Measurements from ENCODE around the gene ZFHX3.

The ZFHX3 gene

DNA sequence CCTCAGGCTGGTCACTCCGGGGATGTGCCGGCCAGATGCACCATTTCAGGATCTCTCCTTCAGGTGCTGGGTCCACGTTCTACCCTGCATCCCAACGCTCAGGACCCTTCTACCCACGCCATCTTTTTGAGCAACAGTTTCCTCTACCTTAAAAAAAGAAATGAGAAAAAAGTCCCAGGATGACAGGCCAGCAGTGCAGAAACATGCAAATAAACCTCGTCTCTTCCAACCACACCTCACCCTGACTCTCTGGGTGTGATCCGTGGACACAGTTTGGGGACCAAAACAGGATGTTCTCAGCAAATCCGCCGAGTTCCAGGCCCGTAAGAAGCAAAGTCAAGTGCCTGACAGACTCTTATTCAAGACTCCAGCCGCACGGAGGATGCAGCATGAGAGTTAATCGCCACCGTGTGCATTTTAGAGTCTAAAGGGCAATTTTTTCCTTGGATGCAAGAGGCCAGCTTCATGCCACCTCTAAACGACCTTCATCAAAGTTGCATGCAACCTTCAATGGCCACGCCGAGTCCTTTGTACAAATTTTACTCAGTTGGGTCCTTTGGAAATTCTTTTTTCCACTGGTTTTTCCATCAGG, 99.6 kb downstream of the ZFHX3 start:
- DNase-seq (ENCODE audit: low read depth): no peak

DNA sequence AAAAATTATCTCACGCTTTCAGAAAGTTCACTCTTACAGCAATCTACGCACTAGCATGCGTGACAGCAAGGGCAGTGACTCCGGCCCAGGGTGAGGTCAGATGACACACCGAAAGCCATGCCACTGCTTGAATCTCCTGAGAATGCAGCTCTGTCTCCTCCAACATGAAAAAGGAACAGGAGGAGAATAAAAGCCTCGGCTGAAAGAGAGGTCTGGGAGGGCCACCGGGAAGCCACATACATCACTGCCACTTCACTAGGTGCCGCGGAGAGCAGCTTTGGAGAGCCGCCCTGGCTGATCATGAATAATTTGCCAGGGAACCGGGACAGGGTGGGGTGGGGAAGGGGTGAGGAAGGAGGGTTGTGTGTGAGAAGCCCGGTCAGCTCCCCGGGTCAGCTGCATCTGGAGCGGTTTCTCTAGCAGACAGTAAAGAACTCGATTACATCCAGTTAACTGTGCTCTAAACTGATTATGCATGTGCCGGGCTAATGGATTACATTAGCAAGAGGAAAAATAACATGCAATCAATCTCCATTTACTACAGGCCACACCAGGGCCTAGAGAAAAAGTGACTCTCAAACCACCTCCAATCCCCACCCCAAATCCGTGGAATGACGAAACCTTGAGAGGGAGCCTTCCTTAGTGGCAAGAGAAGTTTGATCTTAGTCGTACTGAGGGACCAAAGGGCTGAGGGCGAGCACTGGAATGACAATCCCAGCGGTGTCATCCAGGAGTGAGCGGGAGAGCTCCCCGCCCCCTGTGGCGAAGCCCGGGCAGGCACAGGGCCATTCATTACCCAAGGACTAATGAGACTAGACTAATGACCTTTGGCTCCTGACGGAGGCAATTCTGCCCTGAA, 100.3 kb downstream of the ZFHX3 start:
- DNase-seq (ENCODE audit: low read depth): no peak

DNA sequence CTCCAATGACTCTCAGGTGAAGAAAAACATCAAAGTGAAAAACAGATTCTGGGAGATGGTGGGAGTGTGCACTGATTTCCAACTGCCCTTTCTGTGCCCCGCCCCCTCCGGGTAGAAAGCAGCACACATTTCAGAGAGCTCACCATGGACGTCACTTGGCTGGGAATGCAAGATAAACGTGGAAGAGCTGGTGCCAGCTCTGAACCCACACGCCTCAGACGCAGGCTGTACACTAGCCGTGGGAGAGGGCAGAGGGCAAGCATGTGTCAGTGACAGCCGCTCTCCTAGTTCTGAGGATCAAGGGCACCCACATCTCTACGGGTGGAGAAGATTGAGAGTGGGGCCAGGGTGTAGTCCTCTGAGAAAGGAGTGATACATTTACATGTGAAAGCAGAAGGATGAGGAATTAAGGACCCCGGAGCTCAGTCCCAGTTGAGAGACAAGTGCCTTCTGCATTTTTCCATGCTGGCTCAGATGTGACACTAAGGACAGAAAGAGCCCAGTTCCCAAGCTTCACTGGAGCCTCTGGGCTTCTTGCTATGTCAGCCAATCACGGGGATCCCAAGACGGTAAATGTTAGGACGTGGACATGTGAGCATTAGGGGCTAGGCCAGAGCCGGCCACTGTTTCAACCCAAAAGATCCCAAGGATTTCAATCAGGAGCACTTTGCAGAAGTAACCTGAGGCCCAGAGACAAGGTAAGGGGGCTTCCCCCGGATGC, 101.3 kb downstream of the ZFHX3 start:
- no peak for DNase-seq (ENCODE audit: low read depth)

DNA sequence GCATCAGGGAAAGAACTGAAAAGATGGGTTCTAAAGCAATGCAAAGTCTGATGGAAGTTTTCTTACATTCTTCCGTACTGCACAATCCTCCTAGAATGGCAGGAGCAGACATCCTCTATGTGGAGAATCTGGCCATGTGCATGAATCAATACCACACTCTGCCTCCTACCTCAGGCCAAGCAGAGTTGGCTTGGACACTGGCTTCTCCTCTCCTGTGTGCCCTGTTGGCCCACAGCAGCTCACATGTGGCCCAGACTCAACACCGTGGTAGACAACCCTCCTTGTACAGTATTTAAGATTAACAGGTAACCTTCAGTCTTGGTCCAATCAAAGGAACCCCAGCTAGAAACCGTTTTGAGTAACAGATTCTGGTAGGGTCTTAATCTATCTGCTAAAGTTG, 101.9 kb downstream of the ZFHX3 start:
- no peak for DNase-seq (ENCODE audit: low read depth)

DNA sequence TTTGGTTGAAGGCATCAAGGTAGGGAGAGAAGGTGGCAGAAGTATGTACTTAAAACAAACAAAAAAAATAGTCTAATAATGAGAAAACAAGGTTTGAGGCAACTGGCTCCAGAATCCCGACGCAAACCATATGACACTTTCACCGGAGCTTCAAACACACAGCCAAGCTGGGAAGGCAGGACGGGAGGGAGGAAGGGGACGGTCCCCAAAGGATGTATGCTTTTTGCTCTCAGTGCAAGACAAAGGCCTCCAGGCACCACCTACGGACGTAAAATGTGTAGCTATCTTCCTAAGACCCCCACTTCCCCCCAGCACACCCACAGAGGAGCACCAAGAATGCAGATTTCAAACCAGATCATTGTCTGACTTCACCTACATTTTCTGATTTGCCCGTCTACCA, 102.3 kb downstream of the ZFHX3 start:
- no peak for DNase-seq (ENCODE audit: low read depth)

DNA sequence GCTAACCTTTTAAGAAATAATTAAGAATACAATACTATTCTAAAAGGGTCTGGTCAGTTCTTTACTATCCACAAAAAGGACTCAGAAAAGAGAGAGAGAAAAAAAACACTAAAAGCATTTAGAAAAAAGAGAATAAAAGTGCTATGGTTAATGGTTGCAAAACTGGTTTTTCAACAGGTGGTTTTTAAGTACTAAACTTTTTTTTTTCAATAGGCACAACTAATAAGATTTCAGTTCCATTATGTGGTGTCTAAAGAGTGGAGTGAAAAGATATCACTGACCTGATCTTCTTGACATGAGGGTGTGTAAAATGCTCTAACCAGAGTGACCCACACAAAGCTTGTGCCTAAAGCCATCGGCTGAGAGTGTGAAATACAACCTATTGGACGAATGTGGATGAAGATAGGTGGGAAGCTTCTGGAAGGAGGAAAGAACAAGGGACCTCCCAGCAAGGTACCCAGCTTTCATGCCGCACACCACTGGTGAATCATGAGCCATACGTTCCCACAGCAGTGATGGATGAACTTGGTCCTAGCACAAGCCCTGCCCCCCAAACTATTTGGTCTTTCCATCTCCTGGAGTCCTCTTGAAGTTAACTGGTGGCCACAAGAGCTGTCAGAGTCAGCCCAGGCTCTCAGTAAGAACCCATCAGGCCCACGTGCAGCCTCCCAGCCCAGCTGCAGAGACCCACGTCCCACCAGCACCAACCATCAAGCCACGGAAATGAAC, 103.0 kb downstream of the ZFHX3 start:
- DNase-seq (ENCODE audit: low read depth): no peak

DNA sequence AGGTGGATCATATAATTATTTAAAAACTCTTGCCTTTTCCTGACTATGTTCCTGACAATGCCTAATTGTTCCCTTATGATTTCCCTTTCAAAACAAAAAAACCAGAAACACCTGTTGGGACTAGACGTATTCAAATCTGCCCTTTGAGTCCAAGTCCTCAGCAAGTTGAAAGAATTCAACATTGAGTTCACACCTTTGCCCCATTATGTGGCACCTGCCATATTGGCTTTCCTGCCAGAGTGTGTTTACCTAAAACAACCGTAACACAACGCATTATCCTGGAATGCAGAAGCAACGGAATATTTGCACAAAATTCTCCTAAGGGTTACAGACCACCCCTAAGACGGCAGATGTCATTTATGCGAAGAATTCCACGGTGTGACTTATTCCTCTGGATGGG, 105.9 kb downstream of the ZFHX3 start:
- DNase-seq (ENCODE audit: low read depth): no peak

DNA sequence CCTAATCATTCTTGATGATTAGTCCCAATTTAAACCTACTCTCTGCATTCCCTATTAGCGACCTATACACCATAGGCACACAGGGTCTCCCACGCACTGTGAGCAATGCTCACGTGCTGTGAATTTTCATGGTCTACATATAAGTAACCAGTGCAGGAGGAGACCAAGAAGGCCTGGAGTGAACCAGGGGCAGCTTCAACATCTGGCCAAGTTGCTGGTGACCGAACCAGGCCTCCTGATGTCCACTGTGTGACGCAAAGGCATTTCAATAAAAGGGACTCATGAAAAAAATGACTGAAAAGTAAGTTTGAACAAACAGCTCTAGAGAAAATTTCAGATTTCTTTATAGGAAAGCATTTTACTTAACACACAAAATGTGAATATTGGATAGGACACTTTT, 107.0 kb downstream of the ZFHX3 start:
- DNase-seq (ENCODE audit: low read depth): no peak

DNA sequence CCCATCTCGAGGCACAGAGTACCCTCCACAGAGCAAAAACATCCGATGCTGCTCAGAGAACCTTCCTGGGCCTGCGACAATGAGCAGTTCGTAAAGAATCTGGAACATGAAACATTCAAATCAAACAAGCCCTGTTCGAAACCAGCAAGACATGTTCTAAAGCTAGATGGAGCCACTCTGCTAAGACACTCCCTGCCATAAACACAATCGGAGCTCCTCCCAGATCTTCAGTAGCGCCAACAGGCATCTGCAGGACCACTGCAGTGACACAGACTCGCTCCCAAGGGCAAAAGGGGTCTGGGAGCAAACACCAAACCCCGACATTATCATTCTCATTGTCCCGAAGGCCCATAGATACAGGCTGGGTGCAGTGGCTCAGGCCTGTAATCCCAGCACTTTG, 108.7 kb downstream of the ZFHX3 start:
- no peak for DNase-seq (ENCODE audit: low read depth)

DNA sequence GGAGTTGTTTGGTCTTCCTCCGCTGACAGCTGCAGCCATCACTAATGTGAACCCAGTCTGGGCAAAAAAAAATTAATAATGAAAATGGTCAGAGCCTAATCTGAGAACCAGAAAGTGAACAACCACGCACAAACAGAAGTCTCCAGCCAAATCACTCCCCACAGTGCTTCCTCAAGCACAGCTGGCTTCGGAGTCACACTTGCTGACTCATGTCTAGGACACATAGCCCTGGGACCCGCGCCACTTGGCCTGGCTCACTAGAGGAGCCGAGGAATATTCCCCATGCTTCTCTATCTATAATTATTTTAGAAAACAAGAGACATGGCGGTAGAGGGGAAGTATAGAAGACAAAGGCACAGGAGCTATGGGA, 109.1 kb downstream of the ZFHX3 start:
- DNase-seq (ENCODE audit: low read depth): no peak

DNA sequence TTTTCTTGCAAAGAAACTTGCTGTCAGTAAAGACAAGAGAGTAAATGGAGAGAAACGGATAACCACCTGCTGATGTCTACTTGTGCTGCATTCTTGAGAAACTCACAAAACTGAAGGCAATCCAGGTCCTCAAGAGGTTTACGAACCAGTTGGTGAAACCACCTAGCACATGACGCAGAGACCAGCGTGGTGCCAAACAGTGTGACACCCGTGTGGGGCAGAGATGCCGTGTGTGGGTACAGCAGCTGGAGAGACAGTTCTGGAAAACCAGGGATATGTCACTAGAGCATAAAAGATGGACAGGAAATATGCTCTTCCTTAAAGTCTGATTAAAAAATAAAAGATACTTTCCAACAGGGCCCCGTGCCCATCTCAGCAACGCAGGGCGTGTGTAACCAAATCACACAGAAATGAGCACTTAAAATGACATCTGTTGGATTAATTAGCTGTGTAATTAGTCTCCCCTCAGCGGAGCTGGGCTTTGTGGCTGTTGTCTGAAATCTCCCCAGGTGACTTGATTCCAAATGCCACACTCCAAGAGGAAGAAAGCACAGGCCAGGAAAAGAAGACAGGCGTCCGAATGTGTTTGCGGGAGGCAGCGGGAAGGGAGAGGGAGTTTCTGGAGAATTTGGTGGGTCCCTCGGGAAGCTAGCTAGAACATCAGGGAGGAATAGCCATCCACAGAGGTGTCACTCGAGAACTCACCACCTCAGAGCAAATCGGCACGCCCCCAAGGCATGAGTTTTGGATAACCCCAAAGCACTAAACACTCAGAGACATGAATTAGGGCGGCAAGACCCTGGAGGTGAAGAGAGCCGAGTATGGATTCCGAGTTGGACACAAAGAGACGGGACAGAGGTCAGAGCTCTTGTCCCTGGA, 109.8 kb downstream of the ZFHX3 start:
- DNase-seq (ENCODE audit: low read depth): no peak

DNA sequence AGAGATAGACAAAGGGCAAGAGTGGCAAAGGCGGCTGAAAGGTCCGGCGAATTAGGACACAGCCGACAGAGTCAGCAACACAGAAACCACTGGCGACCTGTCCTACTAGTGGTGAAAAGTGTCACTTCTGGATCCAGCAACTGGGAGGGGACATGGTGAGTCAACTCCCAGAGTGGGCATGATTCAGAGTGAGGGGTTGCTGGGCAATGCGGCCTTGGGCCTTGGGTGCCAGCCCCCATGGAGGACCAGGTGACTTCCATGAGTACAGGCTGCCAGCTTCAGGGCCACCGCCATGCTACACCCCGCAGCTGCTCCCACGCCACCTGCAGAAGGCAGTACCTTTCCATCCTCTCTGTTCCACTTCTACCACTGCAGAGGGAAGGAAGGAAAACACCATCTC, 110.6 kb downstream of the ZFHX3 start:
- no peak for DNase-seq (ENCODE audit: low read depth)

DNA sequence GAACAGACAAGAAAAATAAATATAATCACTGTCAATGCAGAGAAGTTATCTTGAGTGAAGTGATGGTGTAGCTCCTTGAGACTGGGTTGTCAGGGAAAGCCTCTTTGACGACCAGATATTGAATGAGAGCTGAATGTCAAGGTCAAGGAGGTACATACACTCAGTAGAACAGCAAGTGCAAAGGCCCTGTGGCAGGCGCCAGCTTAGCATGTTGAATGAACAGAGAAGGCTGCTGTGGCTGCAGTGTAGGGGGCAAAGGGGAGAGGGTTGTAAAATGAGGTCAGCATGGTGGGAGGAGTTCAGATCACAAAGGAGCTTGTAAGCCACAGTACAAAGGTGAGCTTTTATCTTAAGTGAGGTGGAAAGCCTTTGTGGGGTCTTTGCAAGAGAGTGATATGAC, 111.5 kb downstream of the ZFHX3 start:
- no peak for DNase-seq (ENCODE audit: low read depth)

DNA sequence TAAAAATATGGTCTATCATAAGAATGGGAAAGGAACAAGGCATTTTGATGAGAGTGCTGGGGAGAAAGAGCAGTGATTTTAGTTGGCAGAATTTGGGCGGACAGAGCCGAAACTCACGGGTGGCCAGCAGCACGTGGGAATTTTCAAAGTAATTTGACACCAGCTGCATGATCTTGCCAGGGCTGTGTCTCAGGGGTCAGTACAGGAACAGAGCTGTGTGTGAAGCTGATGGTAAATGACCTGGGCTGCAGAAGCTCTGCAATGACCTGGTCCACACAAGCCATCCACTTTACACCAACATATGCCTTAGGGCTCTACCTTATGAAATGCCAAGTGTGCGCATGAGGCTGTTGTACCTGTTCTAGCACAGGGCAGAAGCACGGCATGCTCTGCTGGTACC, 112.0 kb downstream of the ZFHX3 start:
- no peak for DNase-seq (ENCODE audit: low read depth)

DNA sequence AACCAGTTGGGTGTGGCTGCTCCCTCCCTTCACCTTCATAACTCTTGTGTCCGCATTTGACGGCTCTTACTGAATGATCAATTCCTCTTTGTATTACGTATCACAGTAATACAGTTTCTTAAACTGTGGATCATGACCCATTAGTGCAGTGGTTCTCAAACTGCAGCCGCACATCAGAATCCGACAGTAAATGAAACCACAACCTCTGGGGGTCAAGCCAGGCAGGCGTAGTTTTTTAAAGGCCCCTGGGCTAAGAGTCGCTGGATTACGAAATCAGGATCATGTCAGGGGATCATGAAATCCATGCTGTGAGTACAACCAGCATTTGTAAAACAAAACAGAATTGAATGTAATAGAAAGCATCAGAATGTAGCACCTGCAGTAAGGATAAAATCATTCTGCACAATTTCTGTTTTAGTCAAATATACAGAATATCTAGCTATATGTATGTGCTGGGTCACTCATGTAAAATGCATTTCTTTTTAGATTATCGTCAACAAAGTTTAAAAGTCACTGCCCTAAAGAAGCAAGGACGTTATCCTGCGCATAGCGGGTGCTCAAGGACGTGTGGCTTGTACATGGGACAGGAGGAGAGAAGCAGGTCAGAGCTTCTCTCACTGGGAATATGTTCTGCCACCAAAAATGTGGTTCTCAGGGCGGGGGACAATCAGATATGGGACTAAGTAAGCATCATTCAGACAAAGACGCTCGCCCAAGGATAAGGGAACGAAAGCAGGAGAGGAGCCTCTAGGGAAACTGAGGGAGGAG, 113.1 kb downstream of the ZFHX3 start:
- no peak for DNase-seq (ENCODE audit: low read depth)

DNA sequence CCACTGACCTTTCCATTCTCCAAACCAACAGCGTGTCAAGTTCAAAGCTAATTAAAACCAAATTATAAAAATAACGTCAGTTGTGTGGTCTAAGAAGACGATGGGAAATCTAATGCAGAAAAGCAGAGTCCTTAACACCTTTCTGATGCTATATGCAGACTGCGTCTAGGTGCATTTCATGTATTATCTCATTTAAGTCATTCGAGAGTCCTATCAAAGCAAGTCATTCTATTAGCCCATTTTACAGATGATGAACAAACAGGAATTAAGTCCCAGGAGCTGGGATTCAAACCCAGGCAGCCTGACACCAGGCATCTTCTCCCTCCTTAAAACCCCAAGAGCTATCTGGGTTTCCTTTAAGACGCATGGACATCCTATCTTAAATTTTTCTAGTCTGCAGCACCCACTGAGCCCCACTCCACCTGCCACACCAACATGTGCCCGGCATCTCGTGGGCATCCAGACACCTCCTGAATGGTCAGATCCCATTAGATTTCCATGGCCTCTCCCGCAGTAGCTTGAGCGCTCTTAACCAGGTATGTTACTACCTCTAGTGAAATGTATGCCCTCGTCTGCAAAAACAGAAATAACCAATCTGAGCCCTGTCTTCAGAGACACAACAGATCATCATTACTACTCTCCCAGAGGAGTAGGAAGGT, 115.1 kb downstream of the ZFHX3 start:
- DNase-seq (ENCODE audit: low read depth): no peak

DNA sequence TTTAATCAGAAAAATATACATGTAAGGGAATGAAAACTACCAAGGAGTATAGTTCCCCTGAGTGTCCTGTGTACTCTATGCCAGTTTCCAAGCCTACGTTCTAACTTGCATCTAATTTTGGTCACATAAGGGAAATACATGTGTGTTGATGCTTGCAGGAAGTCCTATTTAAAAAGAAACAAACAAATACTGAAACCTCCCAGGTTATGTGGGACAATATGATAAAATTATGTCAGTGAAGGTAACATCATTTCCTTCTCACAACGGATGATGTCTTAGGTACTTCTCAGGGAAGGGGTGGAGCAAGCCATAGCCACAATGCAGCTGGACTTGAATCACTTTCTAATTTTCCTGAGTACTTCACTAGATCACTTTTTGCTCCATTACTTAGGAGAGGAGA, 115.9 kb downstream of the ZFHX3 start:
- DNase-seq (ENCODE audit: low read depth): no peak

DNA sequence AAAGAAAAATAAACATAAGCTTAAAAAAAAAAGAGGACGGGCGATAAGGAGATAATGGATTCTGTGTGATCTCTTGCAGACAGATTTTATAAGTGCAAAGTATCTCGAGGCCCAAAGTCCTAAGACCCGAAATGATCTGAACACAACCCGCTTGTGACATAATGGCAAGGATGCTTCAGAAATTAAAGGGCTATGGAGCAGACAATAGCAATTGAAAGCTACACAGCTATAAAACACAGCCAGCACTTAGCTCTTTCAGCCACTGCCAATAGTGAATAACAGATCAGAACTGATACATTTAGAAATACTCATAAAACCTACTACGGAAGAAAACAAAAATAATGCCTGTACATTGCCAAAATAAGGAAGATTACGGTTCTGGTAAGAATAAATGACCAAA, 117.5 kb downstream of the ZFHX3 start:
- DNase-seq (ENCODE audit: low read depth): no peak

DNA sequence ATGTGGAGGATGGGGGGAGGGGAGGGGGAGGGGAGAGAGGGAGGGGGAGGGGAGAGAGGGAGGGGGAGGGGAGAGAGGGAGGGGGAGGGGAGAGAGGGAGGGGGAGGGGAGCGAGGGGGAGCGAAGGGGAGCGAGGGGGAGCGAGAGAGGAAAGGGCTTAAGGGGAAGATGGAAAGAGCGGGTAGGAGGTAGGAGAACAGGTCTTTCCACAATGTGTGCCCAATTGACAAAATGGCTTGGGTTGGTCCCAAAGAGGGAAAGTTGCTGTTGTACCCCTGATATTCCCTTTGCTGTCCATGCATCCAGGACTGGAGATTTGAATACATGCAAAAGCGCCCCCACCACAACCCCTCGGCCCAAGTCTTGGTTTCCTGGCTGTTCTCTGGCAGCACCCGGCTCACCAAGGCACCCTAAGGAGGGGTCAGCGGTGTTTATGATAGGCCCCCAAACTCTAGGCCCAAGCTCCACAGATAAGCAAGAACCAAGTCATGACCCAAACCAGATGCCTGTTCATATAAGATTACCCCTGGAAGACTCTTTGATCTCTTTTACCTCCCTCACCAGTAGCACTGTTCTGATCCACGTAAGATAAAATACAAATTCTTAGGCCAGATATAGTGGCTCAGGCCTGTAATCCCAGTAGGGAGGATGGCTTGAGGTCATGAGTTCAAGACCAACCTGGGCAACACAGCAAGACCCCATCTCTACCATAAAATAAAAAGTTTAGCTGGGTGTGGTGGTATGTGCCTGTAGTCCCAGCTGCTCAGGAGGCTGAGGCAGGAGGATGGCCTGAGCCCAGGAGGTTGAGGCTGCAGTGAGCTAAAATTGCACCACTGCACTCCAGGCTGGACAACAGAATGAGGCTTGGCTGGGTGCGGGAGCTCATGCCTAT, 119.6 kb downstream of the ZFHX3 start:
- no peak for DNase-seq (ENCODE audit: low read depth)

Data from activated T-helper 9 cell treated with anti-CD3 and anti-CD28 coated beads, Interleukin-2, amount 50 U/mL, for 16 hours (primary cell).